HUES64 (cell line): ENCODE measurements around the gene KRTAP10-4.

Experiments used
- H3K27ac ChIP-seq: 2 replicates; pipeline ENCODE4 v1.7.0; 2013; ENCODE audit warnings: low read depth, low read length, inconsistent platforms
- H3K27me3 ChIP-seq: 2 replicates; pipeline ENCODE4 v1.6.1; 2013; ENCODE audit warnings: mild to moderate bottlenecking, low read length; ENCODE audit not compliant: insufficient read depth
- H3K36me3 ChIP-seq: 2 replicates; pipeline ENCODE4 v1.6.1; 2013; ENCODE audit warnings: mild to moderate bottlenecking, low read length; ENCODE audit not compliant: insufficient read depth
- H3K4me1 ChIP-seq: 2 replicates; pipeline ENCODE4 v1.6.1; 2013; ENCODE audit warnings: mild to moderate bottlenecking, low read length, moderate library complexity; ENCODE audit not compliant: insufficient read depth
- H3K4me3 ChIP-seq: 2 replicates; pipeline ENCODE4 v1.5.1; 2013; ENCODE audit warnings: mild to moderate bottlenecking, low read length, moderate library complexity
- H3K9ac ChIP-seq: 2 replicates; pipeline ENCODE4 v1.6.1; 2013; ENCODE audit warnings: mild to moderate bottlenecking, low read depth, low read length
- H3K9me3 ChIP-seq: 2 replicates; pipeline ENCODE4 v1.6.1; 2013; ENCODE audit warnings: low read depth, low read length; ENCODE audit not compliant: insufficient read depth
- WGBS: fragments of 150-250, 120-280 bp; methylation state at CpG from one replicate; pipeline ENCODE4 v1.1.7; 2013; ENCODE audit warnings: missing lambda C conversion rate; 5-methylcytosine and 5-hydroxymethylcytosine counted together

KRTAP10-4 gene

GRCh38 chr21:44566403-44566802 is 7.1 kb upstream of the KRTAP10-4 start:
- H3K9ac ChIP-seq, result no peak overlapping the region
- H3K27ac ChIP-seq, result no peak overlapping the region
- peaks cover 4% of the 10 kb centered on the region; the same call in 1 of the 2 replicates for H3K9me3 ChIP-seq
- no peaks in the 10 kb centered on the region for H3K4me1 ChIP-seq
- H3K4me3 ChIP-seq, result no peak overlapping the region
- 75% methylated on average over 1 of the region's 1 CpG for WGBS
- H3K27me3 ChIP-seq, result no peaks in the 10 kb centered on the region
- H3K36me3 ChIP-seq, result no peaks in the 10 kb centered on the region

GRCh38 chr21:44567481-44568171 is 5.9 kb upstream of the KRTAP10-4 start:
- peaks cover 4% of the 10 kb centered on the region; the same call in 1 of the 2 replicates for H3K9me3 ChIP-seq
- no peaks in the 10 kb centered on the region for H3K27me3 ChIP-seq
- no peaks in the 10 kb centered on the region for H3K36me3 ChIP-seq
- 95% methylated on average over 18 of the region's 18 CpGs for WGBS
- no peak overlapping the region for H3K4me3 ChIP-seq
- no peak overlapping the region for H3K27ac ChIP-seq
- H3K4me1 ChIP-seq, result no peaks in the 10 kb centered on the region
- H3K9ac ChIP-seq, result no peak overlapping the region

GRCh38 chr21:44568261-44568660 is 5.3 kb upstream of the KRTAP10-4 start:
- Histone ChIP-seq H3K27ac (no peak overlapping the region), H3K9ac (no peak overlapping the region), H3K4me3 (no peak overlapping the region), H3K36me3 (no peaks in the 10 kb centered on the region), H3K4me1 (no peaks in the 10 kb centered on the region), H3K27me3 (no peaks in the 10 kb centered on the region), H3K9me3 (peaks cover 4% of the 10 kb centered on the region; the same call in 1 of the 2 replicates)
- 92% methylated on average over 12 of the region's 12 CpGs for WGBS

- Histone ChIP-seq H3K9me3 (peaks cover 4% of the 10 kb centered on the region; the same call in 1 of the 2 replicates), H3K27ac (no peak overlapping the region), H3K4me1 (no peaks in the 10 kb centered on the region), H3K4me3 (no peak overlapping the region), H3K36me3 (no peaks in the 10 kb centered on the region), H3K9ac (no peak overlapping the region), H3K27me3 (no peaks in the 10 kb centered on the region)
- 85% methylated on average over 27 of the region's 27 CpGs for WGBS
Measured at GRCh38 chr21:44568667-44569556, 4.6 kb upstream of the KRTAP10-4 start.

- Histone ChIP-seq H3K4me1 (no peaks in the 10 kb centered on the region), H3K9me3 (peaks cover 4% of the 10 kb centered on the region; the same call in 1 of the 2 replicates), H3K9ac (no peak overlapping the region), H3K27me3 (no peaks in the 10 kb centered on the region), H3K36me3 (no peaks in the 10 kb centered on the region), H3K27ac (no peak overlapping the region), H3K4me3 (no peak overlapping the region)
- 90% methylated on average over 12 of the region's 12 CpGs for WGBS
Measured at GRCh38 chr21:44569861-44570517, 3.5 kb upstream of the KRTAP10-4 start.

GRCh38 chr21:44571296-44571695 is 2.2 kb upstream of the KRTAP10-4 start:
- Histone ChIP-seq H3K9ac (no peak overlapping the region), H3K4me1 (no peaks in the 10 kb centered on the region), H3K27me3 (no peaks in the 10 kb centered on the region), H3K36me3 (no peaks in the 10 kb centered on the region), H3K4me3 (no peak overlapping the region), H3K27ac (no peak overlapping the region), H3K9me3 (peaks cover 4% of the 10 kb centered on the region; the same call in 1 of the 2 replicates)
- 69% methylated on average over 4 of the region's 4 CpGs for WGBS

GRCh38 chr21:44571844-44572782 is 1.4 kb upstream of the KRTAP10-4 start:
- WGBS, result 93% methylated on average over 40 of the region's 40 CpGs
- H3K9ac ChIP-seq, result no peak overlapping the region
- H3K27ac ChIP-seq, result no peak overlapping the region
- H3K4me1 ChIP-seq, result no peaks in the 10 kb centered on the region
- peaks cover 4% of the 10 kb centered on the region; the same call in 1 of the 2 replicates for H3K9me3 ChIP-seq
- no peaks in the 10 kb centered on the region for H3K27me3 ChIP-seq
- H3K4me3 ChIP-seq, result no peak overlapping the region
- no peaks in the 10 kb centered on the region for H3K36me3 ChIP-seq

GRCh38 chr21:44572959-44573583 is 458 bp upstream of the KRTAP10-4 start:
- WGBS, result 91% methylated on average over 15 of the region's 15 CpGs
- Histone ChIP-seq H3K9me3 (peaks cover 9% of the 10 kb centered on the region; the same call in 1 of the 2 replicates), H3K4me3 (no peak overlapping the region), H3K9ac (no peak overlapping the region), H3K27ac (no peak overlapping the region), H3K4me1 (no peaks in the 10 kb centered on the region), H3K36me3 (no peaks in the 10 kb centered on the region), H3K27me3 (no peaks in the 10 kb centered on the region)

- H3K4me3 ChIP-seq, result no peak overlapping the region
- H3K36me3 ChIP-seq, result no peaks in the 10 kb centered on the region
- no peak overlapping the region for H3K9ac ChIP-seq
- no peaks in the 10 kb centered on the region for H3K4me1 ChIP-seq
- peaks cover 9% of the 10 kb centered on the region; the same call in 1 of the 2 replicates for H3K9me3 ChIP-seq
- H3K27ac ChIP-seq, result no peak overlapping the region
- 64% methylated on average over 21 of the region's 21 CpGs for WGBS
- H3K27me3 ChIP-seq, result no peaks in the 10 kb centered on the region
Measured at GRCh38 chr21:44574457-44575306, 1.2 kb downstream of the KRTAP10-4 start.
